ENCODE data around the gene PAQR9. TPM values are rescaled to one million over a fixed set of nuclear protein-coding genes. Genes with fewer than 3 reads are reported as not detected.

PAQR9 gene
- total RNA-seq, 2 donors from 2014 or later = not detected

GRCh38 chr3:142934128-142934886, 29.2 kb downstream of the PAQR9 start:
- intact Hi-C loops (cut with DNase I, micrococcal nuclease) = no loop called here
- DNase-seq (no peak), ATAC-seq (no peak)

- intact Hi-C loops (cut with DNase I, micrococcal nuclease) = no loop called here
- no peak for DNase-seq
- ATAC-seq = no peak
These were observed 32.3 kb downstream of the PAQR9 start for GRCh38 chr3:142931222-142931621.

GRCh38 chr3:142930463-142930862, 33.0 kb downstream of the PAQR9 start:
- ATAC-seq = peak; percentile 95
- DNase-seq = no peak
- intact Hi-C loops (cut with DNase I, micrococcal nuclease) = no loop called here

GRCh38 chr3:142929890-142930289, 33.6 kb downstream of the PAQR9 start:
- no peak for ATAC-seq
- intact Hi-C loops (cut with DNase I, micrococcal nuclease) = no loop called here
- DNase-seq = no peak

GRCh38 chr3:142929109-142929508, 34.4 kb downstream of the PAQR9 start:
- DNase-seq = peak; percentile 60 to 67
- ATAC-seq = peak; percentile 82
- intact Hi-C loops (cut with DNase I, micrococcal nuclease) = no loop called here

- ATAC-seq (no peak), DNase-seq (no peak)
- intact Hi-C loops (cut with DNase I, micrococcal nuclease) = no loop called here
These were observed 37.0 kb downstream of the PAQR9 start for GRCh38 chr3:142926368-142926944.

- intact Hi-C loops (cut with DNase I, micrococcal nuclease) = no loop called here
- no peak for DNase-seq
- ATAC-seq = no peak
These were observed 38.3 kb downstream of the PAQR9 start for GRCh38 chr3:142925140-142925539.

GRCh38 chr3:142923694-142924093, 39.8 kb downstream of the PAQR9 start:
- intact Hi-C loops (cut with DNase I, micrococcal nuclease) = no loop called here
- no peak for DNase-seq
- no peak for ATAC-seq

GRCh38 chr3:142916605-142917004, 46.9 kb downstream of the PAQR9 start:
- DNase-seq (no peak), ATAC-seq (no peak)
- intact Hi-C loops (cut with DNase I, micrococcal nuclease) = no loop called here

- intact Hi-C loops (cut with DNase I, micrococcal nuclease) = no loop called here
- ATAC-seq (no peak), DNase-seq (no peak)
These were observed 47.8 kb downstream of the PAQR9 start for GRCh38 chr3:142915636-142916035.

- peak; percentile 52 for ATAC-seq
- intact Hi-C loops (cut with DNase I, micrococcal nuclease) = no loop called here
- DNase-seq = no peak
These were observed 49.1 kb downstream of the PAQR9 start for GRCh38 chr3:142914286-142914811.

- no peak for ATAC-seq
- intact Hi-C loops (cut with DNase I, micrococcal nuclease) = no loop called here
These were observed 50.0 kb downstream of the PAQR9 start for GRCh38 chr3:142913432-142913831.

GRCh38 chr3:142912402-142913172, 50.9 kb downstream of the PAQR9 start:
- ATAC-seq = no peak
- no peak for DNase-seq
- intact Hi-C loops (cut with DNase I, micrococcal nuclease) = no loop called here

More at GRCh38 chr3:142913432-142913831, 50.0 kb downstream of the PAQR9 start:
- no peak for DNase-seq

Other genes starting within 250 kb of the PAQR9 start
- 1 to 10 TPM in 1 of 2 donors, under 1 TPM in 1; 0.76 to 2.5 TPM for gene TRPC1, start 239.6 kb downstream of the PAQR9 start, total RNA-seq
- 1 to 10 TPM; 2.6 to 2.9 TPM for gene PCOLCE2, start 74.6 kb downstream of the PAQR9 start, total RNA-seq
- gene U2SURP, start 37.9 kb upstream of the PAQR9 start, total RNA-seq = 10 to 100 TPM; 55.1 to 69.1 TPM
- gene CHST2, start 156.1 kb upstream of the PAQR9 start, total RNA-seq = 1 to 10 TPM; 1.0 to 2.8 TPM

All from left colon (tissue), 2 donors.